K562 (cell line): ENCODE data around the gene SLX4IP. TPM values are rescaled to one million over a fixed set of nuclear protein-coding genes. Genes with fewer than 3 reads are reported as not detected.

Source experiments
- ATF6 ChIP-seq: sonication (generic); formaldehyde crosslinking; IDR thresholded peaks from 2 replicates; pipeline ENCODE4 v1.4.0; 2020; ENCODE audit warnings: mild to moderate bottlenecking, missing genetic modification reagents
- ATF7 ChIP-seq: fragments of 450-650 bp; IDR thresholded peaks from 2 replicates; pipeline ENCODE4 v1.7.1; 2014; ENCODE audit warnings: mild to moderate bottlenecking, moderate library complexity
- CHD2 ChIP-seq: IDR thresholded peaks from 2 replicates; pipeline ENCODE4 v1.6.1; 2011; ENCODE audit warnings: low read depth, low read length
- EGR1 ChIP-seq: fragments of 450-650 bp; conservative IDR thresholded peaks from 2 replicates; pipeline ENCODE4 v1.6.1; 2017; ENCODE audit warnings: mild to moderate bottlenecking
- EP300 ChIP-seq: IDR thresholded peaks from 2 replicates; pipeline ENCODE4 v1.6.1; 2012; ENCODE audit warnings: low read length, improper control_type of control experiment
- GABPA ChIP-seq: fragments of 200-800 bp; sonication (Bioruptor generic); conservative IDR thresholded peaks from 2 replicates; pipeline ENCODE4 v1.6.1; 2016; ENCODE audit warnings: low read depth, missing genetic modification characterization, missing compliant biosample characterization
- GTF2F1 ChIP-seq: IDR thresholded peaks from 2 replicates; pipeline ENCODE4 v1.6.1; 2011; ENCODE audit warnings: low read depth, low read length, improper control_type of control experiment
- MEIS2 ChIP-seq: fragments of 450-650 bp; IDR thresholded peaks from 2 replicates; pipeline ENCODE4 v1.6.1; 2014; ENCODE audit warnings: mild to moderate bottlenecking; ENCODE audit not compliant: partially characterized antibody
- NKRF ChIP-seq: fragments of 450-650 bp; IDR thresholded peaks from 2 replicates; pipeline ENCODE4 v1.6.1; 2016; ENCODE audit warnings: borderline replicate concordance
- NR1H2 ChIP-seq: sonication (generic); formaldehyde crosslinking; IDR thresholded peaks from 2 replicates; pipeline ENCODE4 v1.4.0; 2020; ENCODE audit warnings: mild to moderate bottlenecking, missing genetic modification reagents
- PHF21A ChIP-seq: fragments of 450-650 bp; IDR thresholded peaks from 2 replicates; pipeline ENCODE4 v1.6.1; 2017; ENCODE audit warnings: low read depth, borderline replicate concordance
- POLR3A ChIP-seq: IDR thresholded peaks from 2 replicates; pipeline ENCODE4 v1.6.1; 2011; ENCODE audit warnings: borderline replicate concordance, mild to moderate bottlenecking, moderate library complexity; ENCODE audit not compliant: insufficient read length, insufficient read depth; ENCODE audit errors: extremely low read depth
- SP1 ChIP-seq: sonication (generic); formaldehyde crosslinking; IDR thresholded peaks from 2 replicates; pipeline ENCODE4 v1.8.1; 2022; ENCODE audit warnings: mild to moderate bottlenecking, missing genetic modification reagents
- ZBTB2 ChIP-seq: fragments of 450-650 bp; IDR thresholded peaks from 2 replicates; pipeline ENCODE4 v1.6.1; 2016; ENCODE audit warnings: antibody characterized with exemption
- ZBTB26 ChIP-seq: fragments of 450-650 bp; formaldehyde crosslinking; IDR thresholded peaks from 2 replicates; pipeline ENCODE4 v1.4.0; 2022; ENCODE audit warnings: missing genetic modification characterization
- ZBTB5 ChIP-seq: fragments of 450-650 bp; IDR thresholded peaks from 2 replicates; pipeline ENCODE4 v1.6.1; 2017; ENCODE audit warnings: antibody characterized with exemption
- ZKSCAN1 ChIP-seq: fragments of 150-350 bp; IDR thresholded peaks from 2 replicates; pipeline ENCODE4 v1.6.1; 2016; ENCODE audit warnings: low read depth, low read length
- ZNF740 ChIP-seq, 3 experiments: fragments of 200-800 bp in 1 of 3; sonication (Bioruptor generic) in 1 of 3; sonication (generic) in 1 of 3; formaldehyde crosslinking in 1 of 3; IDR thresholded peaks; 2 replicates each; pipeline versions ENCODE4 v1.6.1 to v1.8.0; 2016 to 2022; ENCODE audit warnings: mild to moderate bottlenecking in 2 of 3, missing compliant biosample characterization in 2 of 3, missing genetic modification characterization in 2 of 3, missing genetic modification reagents in 1 of 3
- polyA plus RNA-seq, 8 experiments: library from polyadenylated mRNA; depleted of rRNA in 4 of 8; stranded (reverse) in 5 of 8; unstranded in 3 of 8; fragments of >200 nt; fragmentation: Nextera tagmentation in 2 of 8; fragmentation: Illumina TruSeq in 1 of 8; extraction: Ambion mirVana in 2 of 8; extraction: Trizol in 1 of 8; gene quantifications; 2 replicates each; pipeline versions ENCODE4 v1.2.1 to v1.2.3, GENCODE V29; 2011 to 2014; ENCODE audit warnings: inconsistent platforms in 1 of 8, missing spikeins in 1 of 8
- total RNA-seq, 7 experiments: library from RNA; depleted of rRNA in 6 of 7; stranded (reverse); fragments of >200 nt in 6 of 7; fragmentation: Illumina TruSeq in 2 of 7; extraction: Trizol in 2 of 7; gene quantifications; 2 replicates each; pipeline versions ENCODE4 v1.2.1 to v1.2.3, GENCODE V29; 2011 to 2021; ENCODE audit warnings: low replicate concordance in 1 of 7

SLX4IP gene
- total and polyA plus RNA-seq, 9 of the 15 experiments (the other 6 are each of a cell fraction or from before 2014, with no cell fraction given), result 1.5 to 5.9 (median 3.5) TPM

GRCh38 chr20:10511509-10512251 lies 76.6 kb downstream of the SLX4IP start (continued):
- no peak for TF ChIP-seq ZBTB2
- peak; percentile 87 for TF ChIP-seq EP300
- no peak for TF ChIP-seq ZBTB5
- no peak for TF ChIP-seq NKRF
- TF ChIP-seq EGR1, result no peak
- no peak for TF ChIP-seq ZKSCAN1
- no peak for TF ChIP-seq PHF21A
- no peak for TF ChIP-seq ZNF740 (CRISPR knock-in tag; IDR thresholded peaks at IDR 0.05)
- no peak for TF ChIP-seq ZNF740 (tag; IDR thresholded peaks at IDR 0.05)
- no peak for TF ChIP-seq SP1 (CRISPR knock-in tag)
- no peak for TF ChIP-seq ZBTB26 (CRISPR knock-in tag)
- 0 out of 2 replicates have a peak, but pooled peaks have one; percentile 22 for TF ChIP-seq GABPA (tag)
- no peak for TF ChIP-seq MEIS2
- TF ChIP-seq ATF7, result peak; percentile 65; the same call in 1 of the 2 replicates
- TF ChIP-seq ATF6 (CRISPR knock-in tag), result no peak
- no peak for TF ChIP-seq CHD2
- TF ChIP-seq GTF2F1, result no peak
- no peak for TF ChIP-seq NR1H2 (CRISPR knock-in tag)
- TF ChIP-seq POLR3A, result no peak
